ENCODE data around the gene PKD1L1.
"Not testable (repeated sequence)": the region's sequence is repeated elsewhere in the genome, so short reads cannot be mapped to it uniquely, and the experiment has no call there.

DNA sequence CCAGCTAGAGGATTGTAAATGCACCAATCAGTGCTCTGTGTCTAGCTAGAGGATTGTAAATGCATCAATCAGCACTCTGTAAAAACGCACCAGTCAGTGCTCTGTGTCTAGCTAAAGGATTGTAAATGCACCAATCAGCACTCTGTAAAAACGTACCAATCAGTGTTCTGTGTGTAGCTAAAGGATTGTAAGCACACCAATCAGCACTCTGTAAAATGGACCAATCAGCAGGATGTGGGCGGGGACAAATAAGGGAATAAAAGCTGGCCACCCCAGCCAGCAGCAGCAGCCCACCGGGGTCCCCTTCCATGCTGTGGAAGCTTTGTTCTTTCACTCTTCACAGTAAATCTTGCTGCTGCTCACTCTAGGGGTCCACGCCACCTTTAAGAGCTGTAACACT, 196.5 kb downstream of the PKD1L1 start:
- TF ChIP-seq, protein P1, sequence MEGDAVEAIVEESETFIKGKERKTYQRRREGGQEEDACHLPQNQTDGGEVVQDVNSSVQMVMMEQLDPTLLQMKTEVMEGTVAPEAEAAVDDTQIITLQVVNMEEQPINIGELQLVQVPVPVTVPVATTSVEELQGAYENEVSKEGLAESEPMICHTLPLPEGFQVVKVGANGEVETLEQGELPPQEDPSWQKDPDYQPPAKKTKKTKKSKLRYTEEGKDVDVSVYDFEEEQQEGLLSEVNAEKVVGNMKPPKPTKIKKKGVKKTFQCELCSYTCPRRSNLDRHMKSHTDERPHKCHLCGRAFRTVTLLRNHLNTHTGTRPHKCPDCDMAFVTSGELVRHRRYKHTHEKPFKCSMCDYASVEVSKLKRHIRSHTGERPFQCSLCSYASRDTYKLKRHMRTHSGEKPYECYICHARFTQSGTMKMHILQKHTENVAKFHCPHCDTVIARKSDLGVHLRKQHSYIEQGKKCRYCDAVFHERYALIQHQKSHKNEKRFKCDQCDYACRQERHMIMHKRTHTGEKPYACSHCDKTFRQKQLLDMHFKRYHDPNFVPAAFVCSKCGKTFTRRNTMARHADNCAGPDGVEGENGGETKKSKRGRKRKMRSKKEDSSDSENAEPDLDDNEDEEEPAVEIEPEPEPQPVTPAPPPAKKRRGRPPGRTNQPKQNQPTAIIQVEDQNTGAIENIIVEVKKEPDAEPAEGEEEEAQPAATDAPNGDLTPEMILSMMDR (IDR thresholded peaks at IDR 0.05 in 2 of 3, conservative IDR thresholded peaks at IDR 0.05 in 1 of 3; ENCODE audit: borderline replicate concordance in 1 of 3, insufficient read depth in 1 of 3, low read depth in 2 of 3, low read length in 2 of 3): not testable (repeated sequence)
- not testable (repeated sequence) for TF ChIP-seq EZH2 (IDR thresholded peaks at IDR 0.05); RAD21 (IDR thresholded peaks at IDR 0.05; ENCODE audit: low read depth); POLR2A (IDR thresholded peaks at IDR 0.05; ENCODE audit: borderline replicate concordance, extremely low read depth, insufficient read depth, insufficient read length); CBX3 (IDR thresholded peaks at IDR 0.05; ENCODE audit: low read depth); ZBTB33 (IDR thresholded peaks at IDR 0.05; ENCODE audit: extremely low read depth, insufficient replicate concordance, low read length); MAX (IDR thresholded peaks at IDR 0.05); EZH2phosphoT487 (IDR thresholded peaks at IDR 0.05; ENCODE audit: borderline replicate concordance); EGR1 (IDR thresholded peaks at IDR 0.05; ENCODE audit: low read depth); YY1 (IDR thresholded peaks at IDR 0.05; ENCODE audit: extremely low read depth, insufficient replicate concordance, low read depth, low read length); POLR2AphosphoS5 (IDR thresholded peaks at IDR 0.05; ENCODE audit: low read depth, low read length); JUND (IDR thresholded peaks at IDR 0.05); ATF3 (IDR thresholded peaks at IDR 0.05); ZNF274 (IDR thresholded peaks at IDR 0.05; ENCODE audit: low read depth, low read length)

Data from HCT116 (cell line).